ENCODE data around the gene ARID5B. TPM values are rescaled to one million over a fixed set of nuclear protein-coding genes. Genes with fewer than 3 reads are reported as not detected.

The ARID5B gene
- total RNA-seq, 1 experiment from 2014 or later, result 1.3 TPM

DNA sequence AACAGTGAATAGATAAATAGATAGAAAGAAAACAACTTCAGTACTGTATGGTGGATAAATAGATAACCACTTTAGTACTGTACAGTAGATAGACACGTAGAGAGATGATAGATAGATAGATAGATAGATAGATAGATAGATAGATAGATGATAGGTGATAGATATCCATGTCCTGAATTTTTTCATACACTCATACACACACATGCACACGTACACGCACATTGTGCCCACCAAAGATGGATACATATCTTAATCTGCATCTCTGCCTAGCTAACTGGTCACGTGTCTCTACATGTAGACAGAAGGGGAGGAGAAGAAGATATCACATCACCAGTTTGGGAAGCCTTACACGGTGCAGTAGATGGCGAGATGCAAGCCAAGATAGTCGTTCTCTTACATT is 99.2 kb downstream of the ARID5B start:
- H4K20me1 ChIP-seq (ENCODE audit: insufficient read depth, low read depth, low read length), result no peaks in the 10 kb centered on the region
- no peak overlapping the region for H2AFZ ChIP-seq (ENCODE audit: low read length)
- H3K4me3 ChIP-seq (ENCODE audit: low read length), result no peak overlapping the region
- H3K27ac ChIP-seq (ENCODE audit: low read length), result no peak overlapping the region
- no peak overlapping the region for H3K9ac ChIP-seq (ENCODE audit: low read length)
- no peak for DNase-seq
- 0 out of 2 replicates have a peak, but pooled peaks cover 3% of the 10 kb centered on the region for H3K4me1 ChIP-seq (ENCODE audit: low read length)
- no peaks in the 10 kb centered on the region for H3K9me3 ChIP-seq (ENCODE audit: low read length)
- no peaks in the 10 kb centered on the region for H3K79me2 ChIP-seq (ENCODE audit: low read length)
- H3K27me3 ChIP-seq (ENCODE audit: low read length), result no peaks in the 10 kb centered on the region
- H3K4me2 ChIP-seq (ENCODE audit: low read depth, low read length, poor library complexity, severe bottlenecking), result no peak overlapping the region
- H3K36me3 ChIP-seq (ENCODE audit: insufficient read depth, low read length), result no peaks in the 10 kb centered on the region
- no peaks in the 10 kb centered on the region for H3K9me2 ChIP-seq (replicated peaks; ENCODE audit: insufficient read depth, low read length)

DNA sequence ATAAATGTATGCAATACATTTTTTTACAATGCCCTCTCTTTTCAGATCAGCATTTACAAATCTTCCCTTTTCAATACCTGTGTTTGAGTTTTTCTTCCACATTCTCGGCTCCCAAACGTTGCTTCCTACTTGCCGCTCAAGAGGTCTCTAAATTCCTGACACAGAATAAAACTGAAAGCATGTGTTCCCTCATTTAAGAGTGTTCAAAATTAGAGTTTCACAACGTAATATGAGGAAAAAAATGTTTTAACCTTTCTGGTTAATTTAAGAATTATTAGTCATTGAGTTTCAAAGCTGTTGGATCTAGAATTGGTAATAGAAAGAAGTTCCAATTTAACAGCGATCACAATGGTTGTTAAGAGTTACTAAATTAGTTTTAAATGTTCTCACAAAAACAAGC is 100.4 kb downstream of the ARID5B start:
- Histone ChIP-seq H3K4me1 (ENCODE audit: low read length) (0 out of 2 replicates have a peak, but pooled peaks cover 3% of the 10 kb centered on the region), H3K4me3 (ENCODE audit: low read length) (no peak overlapping the region), H3K36me3 (ENCODE audit: insufficient read depth, low read length) (no peaks in the 10 kb centered on the region), H3K4me2 (ENCODE audit: low read depth, low read length, poor library complexity, severe bottlenecking) (no peak overlapping the region), H3K27ac (ENCODE audit: low read length) (no peak overlapping the region), H3K9me3 (ENCODE audit: low read length) (no peaks in the 10 kb centered on the region), H4K20me1 (ENCODE audit: insufficient read depth, low read depth, low read length) (no peaks in the 10 kb centered on the region), H3K79me2 (ENCODE audit: low read length) (no peaks in the 10 kb centered on the region), H3K9ac (ENCODE audit: low read length) (no peak overlapping the region), H2AFZ (ENCODE audit: low read length) (no peak overlapping the region), H3K9me2 (replicated peaks; ENCODE audit: insufficient read depth, low read length) (no peaks in the 10 kb centered on the region), H3K27me3 (ENCODE audit: low read length) (no peaks in the 10 kb centered on the region)
- no peak for DNase-seq

DNA sequence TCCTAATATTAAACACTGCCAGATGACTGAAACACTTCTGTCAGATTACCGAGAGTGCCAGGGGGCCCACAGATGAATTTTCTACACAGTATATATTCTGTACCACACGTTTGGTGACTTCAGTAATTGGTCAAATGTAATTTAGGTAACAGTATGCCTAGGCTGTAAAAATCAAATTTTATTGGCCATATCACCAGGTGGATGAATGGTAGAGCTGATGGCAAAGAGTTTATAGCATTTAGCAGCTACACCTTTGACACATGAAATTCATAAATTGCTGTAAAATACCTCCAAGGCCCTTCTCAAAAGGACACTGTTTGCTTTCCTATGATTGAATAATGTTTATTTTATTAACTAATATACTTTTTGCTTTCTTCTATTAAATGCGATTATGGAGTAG is 101.3 kb downstream of the ARID5B start:
- Histone ChIP-seq H3K9ac (ENCODE audit: low read length) (no peak overlapping the region), H3K27ac (ENCODE audit: low read length) (no peak overlapping the region), H3K4me2 (ENCODE audit: low read depth, low read length, poor library complexity, severe bottlenecking) (no peak overlapping the region), H3K4me3 (ENCODE audit: low read length) (no peak overlapping the region), H3K79me2 (ENCODE audit: low read length) (no peaks in the 10 kb centered on the region), H3K4me1 (ENCODE audit: low read length) (0 out of 2 replicates have a peak, but pooled peaks cover 3% of the 10 kb centered on the region), H2AFZ (ENCODE audit: low read length) (no peak overlapping the region), H4K20me1 (ENCODE audit: insufficient read depth, low read depth, low read length) (no peaks in the 10 kb centered on the region), H3K9me2 (replicated peaks; ENCODE audit: insufficient read depth, low read length) (no peaks in the 10 kb centered on the region), H3K9me3 (ENCODE audit: low read length) (no peaks in the 10 kb centered on the region), H3K27me3 (ENCODE audit: low read length) (no peaks in the 10 kb centered on the region), H3K36me3 (ENCODE audit: insufficient read depth, low read length) (no peaks in the 10 kb centered on the region)
- DNase-seq, result no peak

DNA sequence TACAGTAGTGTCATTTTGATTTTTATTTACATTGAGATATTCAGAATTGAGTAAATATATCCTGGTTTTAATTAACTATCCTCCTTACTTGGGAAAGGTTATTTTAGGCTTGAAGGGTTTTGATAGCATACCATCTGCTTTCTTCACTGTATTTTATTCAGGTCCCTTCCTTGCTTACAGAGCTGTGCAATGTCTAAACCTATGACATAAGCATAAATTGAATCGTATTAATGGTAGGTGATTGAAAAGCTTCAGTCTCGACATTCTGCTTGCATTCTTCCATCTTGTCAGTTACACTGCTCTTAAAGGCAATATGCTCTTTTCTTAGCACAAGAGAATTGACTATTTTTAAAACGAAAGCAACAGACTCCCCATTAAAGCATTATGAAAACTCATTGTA is 102.5 kb downstream of the ARID5B start:
- no peaks in the 10 kb centered on the region for H3K36me3 ChIP-seq (ENCODE audit: insufficient read depth, low read length)
- no peak overlapping the region for H3K27ac ChIP-seq (ENCODE audit: low read length)
- no peak for DNase-seq
- H2AFZ ChIP-seq (ENCODE audit: low read length), result no peak overlapping the region
- no peaks in the 10 kb centered on the region for H4K20me1 ChIP-seq (ENCODE audit: insufficient read depth, low read depth, low read length)
- 0 out of 2 replicates have a peak, but pooled peaks cover 3% of the 10 kb centered on the region for H3K4me1 ChIP-seq (ENCODE audit: low read length)
- H3K9me2 ChIP-seq (replicated peaks; ENCODE audit: insufficient read depth, low read length), result no peaks in the 10 kb centered on the region
- no peak overlapping the region for H3K4me2 ChIP-seq (ENCODE audit: low read depth, low read length, poor library complexity, severe bottlenecking)
- no peak overlapping the region for H3K4me3 ChIP-seq (ENCODE audit: low read length)
- H3K79me2 ChIP-seq (ENCODE audit: low read length), result no peaks in the 10 kb centered on the region
- H3K27me3 ChIP-seq (ENCODE audit: low read length), result no peaks in the 10 kb centered on the region
- H3K9ac ChIP-seq (ENCODE audit: low read length), result no peak overlapping the region
- H3K9me3 ChIP-seq (ENCODE audit: low read length), result no peaks in the 10 kb centered on the region

DNA sequence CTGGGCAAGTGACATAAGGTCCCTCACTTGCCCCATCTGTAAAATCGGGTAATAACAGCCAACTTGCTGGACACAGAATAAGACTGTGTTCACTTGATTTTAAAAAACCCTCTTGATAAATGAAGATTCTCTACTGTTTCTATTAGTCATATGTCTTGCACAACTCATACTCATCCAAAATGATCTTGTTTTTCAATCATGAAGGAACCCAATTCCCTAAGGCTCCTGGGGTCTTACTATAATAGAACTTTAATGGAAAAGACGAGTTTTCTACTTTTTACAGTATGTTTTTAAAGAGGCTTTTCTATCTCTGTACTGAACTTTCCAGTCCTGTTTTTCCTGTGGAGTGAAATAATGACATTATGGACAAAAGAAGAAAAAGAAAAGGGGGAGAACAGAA is 103.8 kb downstream of the ARID5B start:
- no peak overlapping the region for H2AFZ ChIP-seq (ENCODE audit: low read length)
- no peaks in the 10 kb centered on the region for H3K27me3 ChIP-seq (ENCODE audit: low read length)
- no peak for DNase-seq
- H3K4me2 ChIP-seq (ENCODE audit: low read depth, low read length, poor library complexity, severe bottlenecking), result no peak overlapping the region
- H3K27ac ChIP-seq (ENCODE audit: low read length), result no peak overlapping the region
- no peaks in the 10 kb centered on the region for H3K9me2 ChIP-seq (replicated peaks; ENCODE audit: insufficient read depth, low read length)
- no peaks in the 10 kb centered on the region for H3K4me1 ChIP-seq (ENCODE audit: low read length)
- no peaks in the 10 kb centered on the region for H3K36me3 ChIP-seq (ENCODE audit: insufficient read depth, low read length)
- no peak overlapping the region for H3K9ac ChIP-seq (ENCODE audit: low read length)
- no peaks in the 10 kb centered on the region for H3K79me2 ChIP-seq (ENCODE audit: low read length)
- no peak overlapping the region for H3K4me3 ChIP-seq (ENCODE audit: low read length)
- H4K20me1 ChIP-seq (ENCODE audit: insufficient read depth, low read depth, low read length), result no peaks in the 10 kb centered on the region
- no peaks in the 10 kb centered on the region for H3K9me3 ChIP-seq (ENCODE audit: low read length)

DNA sequence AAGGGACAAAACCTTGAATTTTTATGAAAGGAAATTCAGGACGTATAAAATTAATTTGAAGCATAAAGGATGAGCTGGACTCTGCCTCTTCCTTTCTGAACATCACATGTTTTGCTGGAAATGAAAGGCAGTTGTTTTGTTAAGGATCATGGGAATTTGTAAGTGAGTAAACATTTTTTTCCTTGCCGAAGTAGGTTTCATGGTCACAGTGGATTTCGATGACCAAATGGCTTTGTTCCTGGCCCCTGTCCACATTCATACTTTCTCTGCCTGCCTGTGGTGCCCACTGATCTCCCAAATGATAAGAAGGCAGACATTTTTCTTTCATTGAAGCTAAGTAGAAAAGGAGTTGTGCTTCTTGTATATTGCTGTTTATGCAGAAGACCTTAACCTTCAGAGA is 104.2 kb downstream of the ARID5B start:
- H3K9ac ChIP-seq (ENCODE audit: low read length), result no peak overlapping the region
- no peaks in the 10 kb centered on the region for H3K79me2 ChIP-seq (ENCODE audit: low read length)
- H3K9me2 ChIP-seq (replicated peaks; ENCODE audit: insufficient read depth, low read length), result no peaks in the 10 kb centered on the region
- H3K4me3 ChIP-seq (ENCODE audit: low read length), result no peak overlapping the region
- no peak overlapping the region for H3K27ac ChIP-seq (ENCODE audit: low read length)
- H3K9me3 ChIP-seq (ENCODE audit: low read length), result no peaks in the 10 kb centered on the region
- no peak overlapping the region for H3K4me2 ChIP-seq (ENCODE audit: low read depth, low read length, poor library complexity, severe bottlenecking)
- no peaks in the 10 kb centered on the region for H3K4me1 ChIP-seq (ENCODE audit: low read length)
- no peaks in the 10 kb centered on the region for H4K20me1 ChIP-seq (ENCODE audit: insufficient read depth, low read depth, low read length)
- H3K36me3 ChIP-seq (ENCODE audit: insufficient read depth, low read length), result no peaks in the 10 kb centered on the region
- H3K27me3 ChIP-seq (ENCODE audit: low read length), result no peaks in the 10 kb centered on the region
- DNase-seq, result no peak
- H2AFZ ChIP-seq (ENCODE audit: low read length), result no peak overlapping the region

DNA sequence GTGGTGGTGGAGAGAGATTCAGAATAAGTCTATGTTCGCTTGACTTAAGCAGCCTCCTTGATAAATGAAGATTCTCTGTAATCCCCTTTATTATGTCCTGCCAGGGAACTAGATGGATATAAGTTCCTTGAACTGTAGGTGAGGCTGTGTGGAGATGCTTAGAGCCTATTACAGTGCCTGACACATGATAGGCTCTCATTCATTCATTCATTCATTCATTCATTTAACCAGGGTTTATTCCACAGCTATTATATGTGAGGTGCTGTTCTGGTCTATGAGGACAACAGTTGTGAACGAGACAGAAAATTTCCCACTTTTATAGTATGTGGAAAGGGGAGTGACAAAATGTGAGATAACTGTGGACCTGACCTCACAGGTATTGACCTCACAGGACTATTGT is 105.6 kb downstream of the ARID5B start:
- Histone ChIP-seq H3K27me3 (ENCODE audit: low read length) (no peaks in the 10 kb centered on the region), H3K79me2 (ENCODE audit: low read length) (no peaks in the 10 kb centered on the region), H3K9ac (ENCODE audit: low read length) (no peak overlapping the region), H3K9me2 (replicated peaks; ENCODE audit: insufficient read depth, low read length) (no peaks in the 10 kb centered on the region), H4K20me1 (ENCODE audit: insufficient read depth, low read depth, low read length) (no peaks in the 10 kb centered on the region), H3K4me1 (ENCODE audit: low read length) (no peaks in the 10 kb centered on the region), H3K4me3 (ENCODE audit: low read length) (no peak overlapping the region), H3K27ac (ENCODE audit: low read length) (no peak overlapping the region), H2AFZ (ENCODE audit: low read length) (no peak overlapping the region), H3K4me2 (ENCODE audit: low read depth, low read length, poor library complexity, severe bottlenecking) (no peak overlapping the region), H3K36me3 (ENCODE audit: insufficient read depth, low read length) (no peaks in the 10 kb centered on the region), H3K9me3 (ENCODE audit: low read length) (no peaks in the 10 kb centered on the region)
- no peak for DNase-seq

GRCh38 chr10:62008196-62008595 is 106.7 kb downstream of the ARID5B start:
- Histone ChIP-seq H3K9me3 (ENCODE audit: low read length) (no peaks in the 10 kb centered on the region), H2AFZ (ENCODE audit: low read length) (no peak overlapping the region), H3K27me3 (ENCODE audit: low read length) (no peaks in the 10 kb centered on the region), H3K4me3 (ENCODE audit: low read length) (no peak overlapping the region), H3K36me3 (ENCODE audit: insufficient read depth, low read length) (no peaks in the 10 kb centered on the region), H3K9me2 (replicated peaks; ENCODE audit: insufficient read depth, low read length) (no peaks in the 10 kb centered on the region), H3K4me1 (ENCODE audit: low read length) (no peaks in the 10 kb centered on the region), H3K4me2 (ENCODE audit: low read depth, low read length, poor library complexity, severe bottlenecking) (no peak overlapping the region), H3K27ac (ENCODE audit: low read length) (no peak overlapping the region), H3K79me2 (ENCODE audit: low read length) (no peaks in the 10 kb centered on the region), H4K20me1 (ENCODE audit: insufficient read depth, low read depth, low read length) (no peaks in the 10 kb centered on the region), H3K9ac (ENCODE audit: low read length) (no peak overlapping the region)
- DNase-seq, result no peak

GRCh38 chr10:62008946-62009345 is 107.4 kb downstream of the ARID5B start:
- H4K20me1 ChIP-seq (ENCODE audit: insufficient read depth, low read depth, low read length), result no peaks in the 10 kb centered on the region
- H3K4me2 ChIP-seq (ENCODE audit: low read depth, low read length, poor library complexity, severe bottlenecking), result no peak overlapping the region
- no peaks in the 10 kb centered on the region for H3K36me3 ChIP-seq (ENCODE audit: insufficient read depth, low read length)
- no peak overlapping the region for H3K9ac ChIP-seq (ENCODE audit: low read length)
- no peak overlapping the region for H2AFZ ChIP-seq (ENCODE audit: low read length)
- H3K4me3 ChIP-seq (ENCODE audit: low read length), result no peak overlapping the region
- no peak overlapping the region for H3K27ac ChIP-seq (ENCODE audit: low read length)
- no peaks in the 10 kb centered on the region for H3K9me3 ChIP-seq (ENCODE audit: low read length)
- H3K27me3 ChIP-seq (ENCODE audit: low read length), result no peaks in the 10 kb centered on the region
- no peaks in the 10 kb centered on the region for H3K79me2 ChIP-seq (ENCODE audit: low read length)
- no peaks in the 10 kb centered on the region for H3K4me1 ChIP-seq (ENCODE audit: low read length)
- no peak for DNase-seq
- no peaks in the 10 kb centered on the region for H3K9me2 ChIP-seq (replicated peaks; ENCODE audit: insufficient read depth, low read length)

All from Karpas-422 (cell line).